ENCODE results near the gene RNF126. TPM values are rescaled to one million over a fixed set of nuclear protein-coding genes. Genes with fewer than 3 reads are reported as not detected.
"Not testable (repeated sequence)": the region's sequence is repeated elsewhere in the genome, so short reads cannot be mapped to it uniquely, and the experiment has no call there.

Gene RNF126
- total RNA-seq, 1 donor from 2014 or later: 18.9 TPM

DNA sequence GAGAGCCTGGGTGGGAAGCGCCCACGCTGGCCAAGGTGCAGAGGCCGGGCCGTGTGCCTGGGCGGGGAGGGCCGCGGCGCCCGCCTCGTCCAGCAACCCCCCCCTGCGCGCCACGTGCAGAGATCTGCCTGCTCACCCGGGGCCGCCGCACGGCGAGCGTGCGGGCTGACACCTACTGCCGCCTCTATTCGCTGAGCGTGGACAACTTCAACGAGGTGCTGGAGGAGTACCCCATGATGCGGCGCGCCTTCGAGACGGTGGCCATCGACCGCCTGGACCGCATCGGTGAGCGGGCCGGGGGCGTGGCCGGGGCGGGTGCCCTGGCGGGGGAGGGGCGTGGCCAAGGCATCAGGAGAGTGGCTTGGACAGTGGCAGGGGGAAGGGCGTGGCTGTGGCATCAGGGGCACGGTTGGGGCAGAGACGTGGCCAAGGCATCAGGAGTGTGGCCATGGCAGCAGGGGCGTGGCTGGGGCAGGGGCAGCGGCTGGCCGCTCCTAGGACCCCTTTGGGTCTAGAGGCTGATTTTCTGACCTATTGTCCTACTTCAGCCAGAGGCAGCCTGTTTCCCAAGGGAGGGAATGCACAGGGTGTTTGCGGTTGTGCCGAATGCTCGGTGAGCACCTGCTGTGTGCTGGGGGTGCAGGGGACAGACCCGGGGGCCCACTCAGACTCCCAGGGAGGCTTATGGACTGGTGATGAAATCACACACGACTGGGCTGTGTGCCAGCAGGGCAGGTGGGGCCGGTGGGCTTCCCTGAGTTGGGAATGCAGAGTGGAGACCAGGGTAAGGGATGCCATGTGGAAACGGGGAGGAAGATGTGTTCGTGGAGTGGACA lies 49.1 kb downstream of the RNF126 start:
- no peak for DNase-seq (ENCODE audit: low read depth in 2 of 2)

DNA sequence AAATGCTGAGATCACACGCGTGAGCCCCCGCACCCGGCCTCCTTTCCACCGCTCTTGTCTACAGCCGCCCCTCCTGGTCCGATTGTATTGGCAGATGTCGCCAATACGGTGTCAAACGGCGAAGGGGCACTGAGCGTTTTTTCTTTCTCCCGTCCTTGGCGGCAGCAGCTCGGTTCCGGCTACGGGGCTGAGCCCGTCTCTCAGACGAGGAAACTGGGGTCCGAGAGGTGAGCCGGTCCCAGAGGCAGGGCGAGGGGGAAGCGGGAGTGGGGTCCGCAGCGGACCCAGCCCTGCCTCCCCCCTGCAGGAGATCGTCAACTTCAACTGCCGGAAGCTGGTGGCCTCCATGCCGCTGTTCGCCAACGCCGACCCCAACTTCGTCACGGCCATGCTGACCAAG lies 50.1 kb downstream of the RNF126 start:
- DNase-seq (ENCODE audit: low read depth in 2 of 2): no peak

DNA sequence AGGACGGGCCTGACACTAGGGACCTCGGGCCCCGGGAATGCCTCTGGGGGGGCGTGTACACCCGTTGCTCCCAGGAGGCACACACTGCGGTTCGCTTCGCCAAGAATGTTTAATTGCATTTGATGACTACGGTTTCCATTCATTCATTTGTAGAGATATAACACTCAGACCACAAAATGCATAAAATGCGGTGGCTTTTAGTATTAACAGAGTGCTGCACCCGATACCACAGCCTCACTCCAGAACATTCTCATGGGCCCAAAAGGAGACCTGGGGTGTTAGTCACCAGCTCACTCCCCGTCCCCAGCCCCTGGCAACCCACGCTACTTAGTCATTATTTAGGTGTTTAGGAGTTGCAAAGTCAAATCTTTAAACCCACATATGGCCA lies 51.5 kb downstream of the RNF126 start:
- DNase-seq (ENCODE audit: low read depth in 2 of 2): no peak

DNA sequence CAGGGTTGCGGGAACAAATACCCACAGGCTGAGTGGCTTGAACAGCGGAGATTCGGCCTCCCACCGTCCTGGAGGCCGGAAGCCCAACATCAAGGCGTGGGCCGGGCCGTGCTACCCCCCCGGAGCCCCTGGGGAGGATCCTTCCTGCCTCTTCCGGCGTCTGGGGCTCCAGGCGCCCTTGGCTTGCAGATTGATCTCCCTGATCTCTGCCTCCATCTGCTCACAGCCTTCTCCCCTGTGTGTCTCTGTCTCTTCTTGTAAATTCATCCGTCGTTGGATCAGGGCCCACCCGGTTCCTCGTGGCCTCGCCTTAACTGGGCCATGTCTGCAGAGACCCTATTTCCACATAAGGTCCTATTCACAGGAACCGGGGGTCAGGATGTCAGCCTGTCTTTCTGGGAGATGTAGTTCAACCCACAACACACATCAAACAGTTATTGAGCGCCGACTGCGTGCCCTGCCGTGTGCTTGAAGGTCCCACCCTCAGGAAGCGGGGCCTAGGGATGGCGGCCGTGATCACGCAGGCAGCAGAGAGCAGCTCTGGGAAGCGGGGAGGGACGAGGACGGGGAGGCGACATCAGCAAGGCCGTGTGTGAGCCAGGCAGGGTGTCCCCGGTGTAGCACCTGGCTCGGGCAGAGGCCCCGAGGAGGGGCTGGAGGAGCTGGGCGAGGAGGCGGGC lies 52.1 kb downstream of the RNF126 start:
- peak in 1 of 2 donors; percentile 13 for DNase-seq (ENCODE audit: low read depth in 2 of 2)

DNA sequence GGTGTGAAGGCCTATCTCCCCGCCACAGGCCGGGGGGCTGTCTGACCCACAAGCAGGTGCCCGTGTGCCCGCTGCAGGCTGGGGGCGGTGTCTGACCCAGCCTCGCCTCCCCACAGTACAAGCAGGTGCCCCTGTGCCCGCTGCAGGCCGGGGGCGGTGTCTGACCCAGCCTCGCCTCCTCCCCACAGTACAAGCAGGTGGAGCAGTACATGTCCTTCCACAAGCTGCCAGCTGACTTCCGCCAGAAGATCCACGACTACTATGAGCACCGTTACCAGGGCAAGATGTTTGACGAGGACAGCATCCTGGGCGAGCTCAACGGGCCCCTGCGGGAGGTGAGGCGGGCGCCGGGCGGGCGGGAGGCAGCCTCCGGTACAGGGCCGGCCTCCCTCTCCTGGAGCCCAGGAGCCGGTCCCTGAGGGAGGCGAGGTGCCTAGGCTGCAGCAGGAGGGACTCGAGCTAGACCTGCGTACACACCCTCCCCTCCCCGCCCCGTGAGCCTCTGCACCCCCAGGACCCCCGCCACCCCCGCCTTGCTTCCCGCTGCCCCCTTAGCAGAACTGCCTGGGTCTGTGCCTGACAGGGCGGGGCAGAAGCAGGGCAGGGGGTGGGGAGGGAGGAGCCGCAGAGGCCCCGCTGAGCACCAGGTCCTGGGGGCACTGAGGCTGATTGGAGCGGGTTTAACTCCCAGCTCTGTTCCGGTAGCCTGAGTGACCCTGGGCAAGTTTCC lies 52.8 kb downstream of the RNF126 start:
- no peak for DNase-seq (ENCODE audit: low read depth in 2 of 2)

DNA sequence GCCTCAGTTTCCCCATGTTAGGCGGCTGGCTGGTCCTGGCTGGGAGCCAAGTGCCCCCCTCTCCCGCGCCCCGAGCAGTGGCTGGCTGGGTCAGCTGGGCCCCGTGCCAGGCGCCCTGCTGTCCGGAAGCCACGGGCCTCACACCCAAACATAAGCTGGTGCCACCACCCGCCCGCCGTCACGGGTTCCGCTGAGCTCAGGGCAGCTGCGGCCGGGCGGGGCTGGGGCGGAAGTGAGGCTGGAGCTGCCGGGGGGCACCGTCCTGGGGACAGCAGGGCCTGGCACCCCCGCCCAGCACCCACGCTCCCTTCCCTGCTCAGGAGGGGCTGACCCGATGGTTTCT lies 54.0 kb downstream of the RNF126 start:
- peak in 1 of 2 donors; percentile 49 for DNase-seq (ENCODE audit: low read depth in 2 of 2)

DNA sequence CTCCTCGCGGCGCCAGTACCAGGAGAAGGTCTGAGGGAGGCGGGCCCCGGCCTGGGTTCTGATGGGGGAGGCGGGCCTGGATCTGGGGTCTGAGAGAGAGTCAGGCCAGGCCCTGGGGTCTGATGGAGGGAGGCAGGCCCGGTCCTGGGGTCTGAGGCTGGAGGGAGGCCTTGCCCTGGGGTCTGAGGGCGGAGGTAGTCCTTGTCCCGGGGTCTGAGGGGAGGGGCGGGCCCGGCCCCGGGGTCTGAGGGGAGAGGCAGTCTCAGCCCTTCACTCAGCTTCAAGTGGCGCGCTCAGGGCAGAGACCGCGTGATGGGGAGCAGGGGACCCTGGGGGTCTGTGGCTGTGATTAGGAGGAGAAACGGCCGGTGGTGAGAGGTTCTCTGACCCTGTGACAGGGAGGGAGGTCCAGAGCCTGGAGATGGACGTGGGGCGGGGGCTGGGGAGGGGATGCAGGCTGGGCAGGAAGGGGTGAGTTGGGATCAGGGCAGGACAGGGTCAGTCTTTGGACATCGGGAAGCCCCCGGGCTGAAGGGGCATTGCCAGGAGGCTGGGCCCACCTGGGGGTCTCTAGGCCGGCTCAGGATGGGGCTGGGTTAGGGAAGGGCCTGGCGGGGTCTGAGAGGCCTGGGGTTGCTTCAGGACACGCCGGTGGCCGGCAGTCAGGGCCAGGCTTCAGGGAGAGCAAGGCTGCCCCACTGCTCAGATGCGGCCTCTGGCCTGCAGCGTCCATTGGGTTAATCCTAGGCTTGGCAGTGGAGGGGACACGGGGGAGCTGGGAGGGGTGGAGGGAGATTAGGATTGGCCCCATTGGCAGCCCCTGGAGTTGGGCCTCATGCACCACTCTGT lies 54.6 kb downstream of the RNF126 start:
- DNase-seq (ENCODE audit: low read depth in 2 of 2): no peak

DNA sequence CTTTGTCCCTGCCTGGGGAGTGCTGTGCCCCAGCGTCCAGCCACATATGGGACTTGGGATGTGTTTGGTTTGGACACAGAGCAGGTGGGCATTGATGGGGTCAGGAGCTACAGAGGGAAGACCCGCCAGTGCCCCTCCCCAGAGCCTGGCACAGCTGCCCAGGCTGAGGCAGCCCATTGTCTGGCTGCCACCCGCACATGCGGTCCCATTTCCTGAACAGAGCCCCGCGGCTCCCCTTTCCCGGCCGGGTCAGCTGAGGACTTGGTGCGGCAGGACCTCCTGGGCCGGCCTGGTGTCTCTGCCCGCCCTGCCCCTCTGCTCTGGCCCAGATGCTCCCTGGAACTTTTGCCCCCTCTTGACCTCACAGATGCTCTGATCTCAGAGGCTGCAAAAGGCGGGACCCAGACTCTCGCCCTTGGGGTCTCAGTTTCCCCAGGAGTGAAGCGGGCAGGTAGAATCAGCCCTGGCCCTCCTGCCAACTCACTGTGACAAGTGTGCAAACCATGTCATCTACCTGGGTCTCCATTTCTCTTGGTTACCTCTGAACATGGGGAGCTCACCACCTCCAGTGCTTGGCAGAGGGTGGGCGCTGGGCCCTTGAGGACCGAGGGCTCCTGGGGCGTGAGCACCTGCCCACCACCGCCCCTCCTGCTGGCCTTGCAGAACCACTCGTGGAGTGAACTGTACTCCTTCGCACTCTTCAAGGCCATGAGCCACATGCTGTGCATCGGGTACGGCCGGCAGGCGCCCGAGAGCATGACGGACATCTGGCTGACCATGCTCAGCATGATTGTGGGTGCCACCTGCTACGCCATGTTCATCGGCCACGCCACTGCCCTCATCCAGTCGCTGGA lies 55.5 kb downstream of the RNF126 start:
- no peak for DNase-seq (ENCODE audit: low read depth in 2 of 2)

DNA sequence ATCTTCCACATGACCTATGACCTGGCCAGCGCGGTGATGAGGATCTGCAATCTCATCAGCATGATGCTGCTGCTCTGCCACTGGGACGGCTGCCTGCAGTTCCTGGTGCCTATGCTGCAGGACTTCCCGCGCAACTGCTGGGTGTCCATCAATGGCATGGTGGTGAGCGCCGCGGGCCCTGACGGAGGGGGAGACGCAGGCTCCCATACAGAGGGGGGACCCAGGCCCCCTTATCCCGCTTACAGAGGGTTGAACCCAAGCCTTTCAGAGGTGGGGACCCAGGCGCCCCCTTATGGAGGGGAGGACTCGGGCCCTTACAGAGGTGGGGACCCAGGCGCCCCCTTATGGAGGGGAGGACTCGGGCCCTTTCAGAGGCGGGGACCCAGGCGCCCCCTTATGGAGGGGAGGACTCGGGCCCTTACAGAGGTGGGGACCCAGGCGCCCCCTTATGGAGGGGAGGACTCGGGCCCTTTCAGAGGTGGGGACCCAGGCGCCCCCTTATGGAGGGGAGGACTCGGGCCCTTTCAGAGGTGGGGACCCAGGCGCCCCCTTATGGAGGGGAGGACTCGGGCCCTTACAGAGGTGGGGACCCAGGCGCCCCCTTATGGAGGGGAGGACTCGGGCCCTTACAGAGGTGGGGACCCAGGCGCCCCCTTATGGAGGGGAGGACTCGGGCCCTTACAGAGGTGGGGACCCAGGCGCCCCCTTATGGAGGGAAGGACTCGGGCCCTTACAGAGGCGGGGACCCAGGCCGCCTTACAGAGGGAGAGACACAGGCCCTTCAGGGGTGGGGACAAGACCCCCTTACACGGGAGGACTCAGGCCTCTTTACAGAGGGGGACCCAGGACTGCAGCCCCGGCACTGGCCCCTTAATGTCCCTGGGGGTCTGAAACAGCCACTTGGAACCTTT lies 57.7 kb downstream of the RNF126 start:
- DNase-seq (ENCODE audit: low read depth in 2 of 2): not testable (repeated sequence)

DNA sequence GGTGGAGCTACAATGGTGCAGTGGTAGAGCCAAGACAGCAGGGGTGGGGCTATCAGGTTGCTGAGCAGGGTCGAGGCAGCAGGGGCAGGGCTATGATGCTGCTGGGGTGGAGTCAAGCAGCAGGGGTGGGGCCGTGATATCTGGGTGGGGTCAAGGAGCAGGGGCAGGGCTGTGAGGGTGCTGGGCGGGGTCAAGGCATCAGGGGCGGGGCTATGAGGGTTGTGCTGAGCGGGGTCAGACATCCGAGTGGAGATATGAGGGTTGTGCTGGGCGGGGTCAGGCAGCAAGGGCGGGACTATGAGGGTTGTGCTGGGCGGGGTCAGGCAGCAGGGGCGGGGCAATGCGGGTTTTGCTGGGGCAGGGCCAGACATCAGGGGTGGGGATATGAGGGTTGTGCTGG lies 58.7 kb downstream of the RNF126 start:
- no peak for DNase-seq (ENCODE audit: low read depth in 2 of 2)

DNA sequence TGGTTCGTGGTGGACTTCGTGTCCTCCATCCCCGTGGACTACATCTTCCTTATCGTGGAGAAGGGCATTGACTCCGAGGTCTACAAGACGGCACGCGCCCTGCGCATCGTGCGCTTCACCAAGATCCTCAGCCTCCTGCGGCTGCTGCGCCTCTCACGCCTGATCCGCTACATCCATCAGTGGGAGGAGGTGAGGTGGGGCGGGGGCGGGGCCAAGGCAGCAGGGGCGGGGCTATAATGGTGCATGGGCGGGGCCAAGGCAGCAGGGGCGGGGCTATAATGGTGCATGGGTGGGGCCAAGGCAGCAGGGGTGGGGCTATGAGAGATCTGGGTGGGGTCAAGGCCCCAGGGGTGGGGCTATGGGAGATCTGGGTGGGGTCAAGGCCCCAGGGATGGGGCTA lies 59.2 kb downstream of the RNF126 start:
- not testable (repeated sequence) for DNase-seq (ENCODE audit: low read depth in 2 of 2)

DNA sequence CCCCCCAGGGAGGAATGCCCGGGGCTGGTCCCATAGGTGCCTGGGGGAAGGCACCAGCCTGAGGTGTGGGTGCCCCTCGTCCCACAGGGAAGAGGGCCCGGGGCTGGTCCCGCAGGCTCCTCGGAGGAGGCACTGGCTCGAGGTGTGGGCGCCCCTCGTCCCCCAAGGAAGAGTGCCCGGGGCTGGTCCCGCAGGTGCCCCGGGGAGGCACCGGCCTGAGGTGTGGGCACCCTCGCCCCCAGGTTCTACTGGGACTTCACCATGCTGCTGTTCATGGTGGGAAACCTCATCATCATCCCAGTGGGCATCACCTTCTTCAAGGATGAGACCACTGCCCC lies 59.7 kb downstream of the RNF126 start:
- not testable (repeated sequence) for DNase-seq (ENCODE audit: low read depth in 2 of 2)

DNA sequence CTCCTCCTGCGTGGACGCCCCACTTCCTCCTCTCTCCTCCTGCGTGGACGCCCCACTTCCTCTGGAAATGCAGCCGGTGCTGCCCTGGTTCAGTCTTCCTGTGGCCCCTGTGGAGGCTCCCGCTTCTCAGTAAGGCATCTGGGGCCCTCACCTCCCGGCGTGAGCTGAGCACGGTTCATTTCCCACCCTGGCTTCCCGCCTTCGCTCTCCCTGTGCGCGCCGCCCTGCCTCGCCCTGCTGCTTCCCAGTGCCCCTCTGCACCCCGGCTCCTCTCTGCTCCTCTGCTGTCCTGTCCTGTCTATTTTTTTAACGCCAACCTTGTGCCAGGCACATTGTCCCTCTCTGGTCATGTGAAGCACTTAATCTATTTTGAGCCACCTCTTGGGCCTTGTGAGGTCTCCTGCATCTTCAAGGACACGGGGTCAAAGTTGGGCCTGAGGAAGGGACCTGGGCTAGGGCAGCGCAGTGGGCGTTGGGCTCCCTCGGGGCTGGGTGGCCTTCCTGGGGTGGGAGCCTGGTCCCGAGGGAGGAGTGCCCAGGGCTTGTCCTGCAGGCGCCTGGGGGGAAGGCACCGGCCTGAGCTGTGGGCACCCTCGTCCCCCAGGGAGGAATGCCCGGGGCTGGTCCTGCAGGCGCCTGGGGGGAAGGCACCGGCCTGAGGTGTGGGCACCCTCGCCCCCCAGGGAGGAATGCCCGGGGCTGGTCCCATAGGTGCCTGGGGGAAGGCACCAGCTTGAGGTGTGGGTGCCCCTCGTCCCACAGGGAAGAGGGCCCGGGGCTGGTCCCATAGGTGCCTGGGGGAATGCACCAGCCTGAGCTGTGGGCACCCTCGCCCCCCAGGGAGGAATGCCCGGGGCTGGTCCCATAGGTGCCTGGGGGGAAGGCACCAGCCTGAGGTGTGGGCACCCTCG lies 60.4 kb downstream of the RNF126 start:
- DNase-seq (ENCODE audit: low read depth in 2 of 2): no peak

DNA sequence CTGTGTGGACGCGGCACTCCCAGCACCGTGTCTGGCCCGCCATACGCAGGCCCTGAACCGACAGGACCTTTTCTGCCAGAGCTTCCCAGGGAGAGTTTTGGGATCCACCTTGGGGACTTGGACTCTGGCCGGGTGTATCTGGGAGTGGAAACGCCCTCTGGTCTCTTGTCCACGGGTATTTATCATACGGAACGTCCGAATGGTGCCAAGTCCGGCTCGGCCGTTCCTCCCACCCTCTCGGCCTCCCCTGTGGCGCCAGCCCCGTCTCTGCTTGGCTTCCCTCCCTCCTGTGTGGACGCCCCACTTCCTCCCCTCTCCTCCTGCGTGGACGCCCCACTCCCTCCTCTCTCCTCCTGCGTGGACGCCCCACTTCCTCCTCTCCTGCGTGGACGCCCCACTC lies 61.2 kb downstream of the RNF126 start:
- DNase-seq (ENCODE audit: low read depth in 2 of 2): no peak

DNA sequence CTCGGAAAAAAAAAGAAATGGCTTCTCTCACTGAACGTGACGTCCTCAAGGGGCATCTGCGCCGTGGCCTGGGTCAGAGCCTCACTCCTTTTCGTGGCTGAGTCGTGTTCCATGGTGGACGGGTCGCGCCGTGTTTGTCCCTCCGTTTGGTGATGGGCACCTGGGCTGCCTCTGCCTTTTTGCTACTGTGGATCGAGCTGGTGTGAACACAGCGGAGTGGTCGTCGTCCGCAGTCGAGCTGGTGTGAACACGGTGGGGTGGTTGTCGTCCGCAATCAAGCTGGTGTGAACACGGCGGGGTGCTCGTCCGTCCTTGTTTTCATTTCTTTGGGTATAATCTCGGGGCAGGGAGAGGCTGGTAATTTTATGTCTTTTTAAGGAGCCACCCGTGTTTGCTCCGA lies 61.7 kb downstream of the RNF126 start:
- DNase-seq (ENCODE audit: low read depth in 2 of 2): no peak

All from dermis microvascular lymphatic vessel endothelial cell (primary cell).